NCI-H524 treated with DMSO at 0.1 percent for 48 hours (cell line): ENCODE data around the gene STOX1.
"Not testable (repeated sequence)": the region's sequence is repeated elsewhere in the genome, so short reads cannot be mapped to it uniquely, and the experiment has no call there.

Source experiments
- DNase-seq: peaks from one replicate; lab custom pipeline; 2025; lab: John Stamatoyannopoulos, UW

STOX1 gene, protein sequence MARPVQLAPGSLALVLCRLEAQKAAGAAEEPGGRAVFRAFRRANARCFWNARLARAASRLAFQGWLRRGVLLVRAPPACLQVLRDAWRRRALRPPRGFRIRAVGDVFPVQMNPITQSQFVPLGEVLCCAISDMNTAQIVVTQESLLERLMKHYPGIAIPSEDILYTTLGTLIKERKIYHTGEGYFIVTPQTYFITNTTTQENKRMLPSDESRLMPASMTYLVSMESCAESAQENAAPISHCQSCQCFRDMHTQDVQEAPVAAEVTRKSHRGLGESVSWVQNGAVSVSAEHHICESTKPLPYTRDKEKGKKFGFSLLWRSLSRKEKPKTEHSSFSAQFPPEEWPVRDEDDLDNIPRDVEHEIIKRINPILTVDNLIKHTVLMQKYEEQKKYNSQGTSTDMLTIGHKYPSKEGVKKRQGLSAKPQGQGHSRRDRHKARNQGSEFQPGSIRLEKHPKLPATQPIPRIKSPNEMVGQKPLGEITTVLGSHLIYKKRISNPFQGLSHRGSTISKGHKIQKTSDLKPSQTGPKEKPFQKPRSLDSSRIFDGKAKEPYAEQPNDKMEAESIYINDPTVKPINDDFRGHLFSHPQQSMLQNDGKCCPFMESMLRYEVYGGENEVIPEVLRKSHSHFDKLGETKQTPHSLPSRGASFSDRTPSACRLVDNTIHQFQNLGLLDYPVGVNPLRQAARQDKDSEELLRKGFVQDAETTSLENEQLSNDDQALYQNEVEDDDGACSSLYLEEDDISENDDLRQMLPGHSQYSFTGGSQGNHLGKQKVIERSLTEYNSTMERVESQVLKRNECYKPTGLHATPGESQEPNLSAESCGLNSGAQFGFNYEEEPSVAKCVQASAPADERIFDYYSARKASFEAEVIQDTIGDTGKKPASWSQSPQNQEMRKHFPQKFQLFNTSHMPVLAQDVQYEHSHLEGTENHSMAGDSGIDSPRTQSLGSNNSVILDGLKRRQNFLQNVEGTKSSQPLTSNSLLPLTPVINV

DNA sequence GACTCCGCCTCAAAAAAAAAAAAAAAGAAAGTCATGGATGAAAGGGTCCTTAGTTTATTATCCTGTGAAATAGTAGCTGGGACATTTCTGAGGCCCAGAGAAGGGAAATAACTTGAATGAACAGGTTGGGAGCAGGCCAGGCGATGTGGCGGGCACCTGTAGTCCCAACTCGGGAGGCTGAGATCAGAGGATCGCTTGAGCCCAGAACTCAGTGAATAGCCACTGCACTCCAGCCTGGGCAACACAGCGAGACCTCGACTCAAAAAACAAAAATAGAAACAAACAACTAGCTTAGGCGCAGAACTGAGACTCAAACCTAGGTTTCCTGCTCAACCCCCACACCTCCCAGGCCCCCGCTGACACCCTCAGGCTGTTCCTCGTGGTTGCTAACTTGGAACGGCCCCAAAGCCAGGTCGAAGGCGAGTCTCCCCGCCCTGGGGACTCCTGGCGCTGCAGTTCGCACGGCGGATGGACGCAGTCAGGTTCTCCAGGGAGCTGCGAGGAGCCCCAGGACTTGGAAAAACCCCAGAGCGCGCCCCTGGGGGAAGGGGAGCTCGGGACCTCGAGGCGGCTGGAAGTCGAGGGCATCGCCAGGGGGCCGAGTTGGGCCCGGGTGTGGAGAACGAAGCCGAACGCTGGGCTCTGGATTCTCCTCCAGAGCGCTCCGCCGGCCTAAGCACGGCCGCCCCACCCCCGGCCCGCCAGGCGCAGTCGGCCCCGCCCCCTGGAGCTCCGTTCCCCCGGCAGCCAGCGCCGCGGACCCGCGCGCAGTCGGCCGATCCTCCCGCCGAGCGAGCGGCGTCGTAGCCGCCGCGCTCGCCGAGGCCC, at the start of gene STOX1:
TSS of gene STOX1 (plus strand) at position 768 of the 828 bp plus-strand sequence. CDS start 93 bp downstream, outside the sequence.
- no peak for DNase-seq

DNA sequence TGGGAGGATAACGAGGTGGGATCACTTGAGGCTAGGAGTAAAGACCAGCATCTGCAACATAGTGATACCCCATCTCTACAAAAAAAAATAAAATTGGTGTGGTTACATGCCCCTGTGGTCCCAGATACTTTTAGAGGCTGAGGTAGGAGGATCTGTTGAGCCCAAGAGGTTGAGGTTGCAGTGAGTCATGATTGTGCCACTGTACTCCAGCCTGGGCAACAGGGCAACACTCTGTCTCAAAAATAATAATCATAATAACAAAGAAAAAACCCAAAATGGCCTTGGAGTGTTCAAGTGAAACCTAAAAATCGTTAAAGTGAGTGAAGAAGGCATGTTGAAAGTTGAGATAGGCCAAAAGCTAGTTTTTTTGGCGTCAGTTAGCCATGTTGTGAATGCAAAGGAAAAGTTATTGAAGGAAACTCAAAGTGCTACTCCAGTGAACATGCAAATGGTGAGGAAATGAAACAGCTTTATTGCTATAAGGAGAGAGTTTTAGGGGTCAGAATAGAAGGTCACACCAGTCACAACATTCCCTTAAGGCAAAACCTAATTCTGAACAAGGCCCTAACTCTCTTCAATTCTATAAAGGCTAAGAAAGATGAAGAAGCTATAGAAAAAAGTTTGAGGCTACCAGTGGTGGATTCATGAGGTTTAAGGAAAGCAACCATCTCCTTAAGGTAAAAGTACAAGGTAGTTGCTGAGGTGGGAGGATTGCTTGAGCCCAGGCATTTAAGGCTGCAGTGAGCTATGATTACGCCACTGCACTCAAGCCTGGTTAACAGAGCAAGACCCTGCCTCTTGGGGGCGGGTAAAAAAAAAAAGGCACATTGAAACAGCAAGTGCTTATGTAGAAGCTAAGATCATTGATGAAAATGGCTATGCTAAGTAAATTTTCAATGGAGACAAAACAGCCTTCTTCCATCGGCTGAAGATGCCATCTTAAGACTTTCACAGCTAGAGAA, 45.4 kb upstream of the STOX1 start:
- DNase-seq: no peak

DNA sequence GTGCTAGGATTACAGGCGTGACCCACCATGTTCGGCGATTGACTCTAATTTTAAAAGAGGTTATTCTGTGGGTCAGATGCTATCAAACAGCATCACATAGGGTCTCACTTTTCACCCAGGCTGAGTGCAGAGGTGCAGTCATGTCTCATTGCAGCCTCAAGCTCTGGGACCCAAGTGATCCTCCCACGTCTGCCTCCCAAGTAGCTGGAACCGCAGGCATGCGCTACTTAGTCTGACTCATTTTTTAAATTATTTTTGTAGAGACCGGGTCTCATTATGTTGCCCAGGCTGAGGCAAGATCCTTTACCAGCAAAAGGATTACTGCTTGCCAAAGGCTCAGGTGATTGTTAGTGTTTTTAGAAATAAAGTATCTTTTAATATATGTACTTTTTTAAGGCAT, 42.9 kb upstream of the STOX1 start:
- DNase-seq: no peak

DNA sequence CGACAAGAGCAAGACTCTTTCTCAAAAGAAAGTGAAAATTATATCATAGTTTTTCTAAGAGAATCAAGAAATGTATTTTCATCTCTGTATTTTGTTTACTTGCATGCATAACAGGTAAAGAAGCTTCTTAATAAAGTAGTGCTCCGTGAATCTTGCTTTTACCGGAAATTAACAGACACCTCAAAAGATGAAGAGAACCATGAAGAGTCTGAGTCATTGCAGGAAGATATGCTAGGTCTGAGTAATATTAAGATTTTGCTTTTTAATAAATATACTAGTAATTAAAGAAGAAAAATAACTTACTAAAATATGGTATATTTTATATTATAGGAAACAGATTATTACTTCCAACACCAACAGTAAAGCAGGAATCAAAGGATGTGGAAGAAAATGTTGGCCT, 39.5 kb upstream of the STOX1 start:
- DNase-seq: no peak

DNA sequence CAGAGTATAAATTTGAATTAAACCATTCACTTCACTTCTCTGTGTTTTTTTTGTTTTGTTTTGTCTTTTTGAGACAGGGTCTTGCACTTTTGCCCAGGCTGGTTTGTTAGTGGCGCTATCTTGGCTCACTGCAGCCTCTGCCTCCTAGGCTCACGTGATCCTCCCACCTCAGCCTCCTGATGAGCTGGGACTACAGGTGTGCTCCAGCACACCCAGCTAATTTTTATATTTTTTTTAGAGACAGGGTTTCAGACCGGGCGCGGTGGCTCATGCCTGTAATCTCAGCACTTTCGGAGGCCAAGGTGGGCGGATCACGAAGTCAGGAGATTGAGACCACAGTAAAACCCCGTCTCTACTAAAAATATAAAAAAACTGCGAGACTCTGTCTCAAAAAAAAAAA, 36.9 kb upstream of the STOX1 start:
- no peak for DNase-seq

DNA sequence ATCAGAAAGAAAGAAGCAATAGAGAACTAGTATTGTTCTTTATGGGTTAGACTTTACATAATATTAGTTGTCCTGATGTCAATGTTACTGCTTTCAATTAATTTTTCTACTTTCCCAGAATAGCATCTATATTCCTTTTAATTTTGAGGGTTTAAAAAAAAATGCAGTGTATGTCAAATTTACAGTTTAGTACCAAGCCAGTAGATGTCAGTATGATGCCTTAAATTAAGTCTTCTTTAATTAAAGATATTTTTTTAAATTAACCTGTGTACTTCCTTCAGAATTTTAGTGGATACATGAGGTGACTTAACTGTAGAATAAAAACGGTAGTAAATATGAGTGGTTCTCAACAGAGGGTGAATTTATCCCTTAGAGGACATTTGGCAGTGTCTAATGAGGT, 35.2 kb upstream of the STOX1 start:
- no peak for DNase-seq

DNA sequence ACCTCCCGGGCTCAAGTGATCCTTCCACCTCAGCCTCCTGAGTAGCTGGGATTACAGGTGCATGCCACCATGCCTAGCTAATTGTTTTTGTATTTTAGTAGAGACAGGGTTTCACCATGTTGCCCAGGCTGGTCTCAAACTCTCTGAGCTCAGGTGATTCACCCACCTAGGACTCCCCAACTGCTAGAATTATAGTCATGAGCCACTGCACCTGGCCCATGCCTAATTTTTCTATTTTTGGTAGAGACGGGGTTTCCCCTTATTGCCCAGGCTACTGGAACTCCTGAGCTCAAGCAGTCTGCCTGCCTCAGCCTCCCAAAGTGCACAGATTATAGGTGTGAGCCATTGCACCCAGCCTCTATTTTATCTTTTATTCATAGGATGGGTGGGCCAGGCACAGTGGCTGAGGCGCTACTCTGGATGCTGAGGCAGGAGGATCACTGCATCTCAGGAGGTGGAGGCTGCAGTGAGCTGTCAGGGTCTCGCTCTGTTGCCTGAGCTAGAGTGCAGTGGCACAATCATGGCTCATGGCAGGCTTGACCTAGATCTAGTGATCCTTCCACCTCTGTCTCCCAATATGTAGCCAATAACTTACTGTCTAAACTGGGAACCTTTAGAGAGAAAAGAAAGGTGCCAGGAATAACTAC, 31.3 kb upstream of the STOX1 start:
- DNase-seq: no peak

DNA sequence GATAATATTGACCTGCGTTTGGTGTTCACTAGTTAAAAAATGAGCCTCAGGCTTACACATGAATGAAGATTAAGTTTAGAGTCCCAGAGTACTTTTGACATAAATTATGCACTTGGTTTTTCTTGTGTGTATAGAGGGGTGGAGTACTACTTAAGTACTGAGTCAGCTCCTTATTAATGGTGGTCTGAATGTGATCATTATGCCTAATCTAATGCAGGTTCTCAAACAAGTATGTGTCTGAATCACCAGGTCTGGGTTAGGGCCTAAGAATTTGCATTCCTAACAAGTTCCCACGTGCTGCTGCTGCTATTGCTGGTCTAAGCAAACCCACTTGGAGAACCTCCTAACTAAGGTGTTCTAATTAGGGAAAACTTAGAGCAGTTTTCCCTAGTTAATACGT, 30.7 kb upstream of the STOX1 start:
- no peak for DNase-seq

DNA sequence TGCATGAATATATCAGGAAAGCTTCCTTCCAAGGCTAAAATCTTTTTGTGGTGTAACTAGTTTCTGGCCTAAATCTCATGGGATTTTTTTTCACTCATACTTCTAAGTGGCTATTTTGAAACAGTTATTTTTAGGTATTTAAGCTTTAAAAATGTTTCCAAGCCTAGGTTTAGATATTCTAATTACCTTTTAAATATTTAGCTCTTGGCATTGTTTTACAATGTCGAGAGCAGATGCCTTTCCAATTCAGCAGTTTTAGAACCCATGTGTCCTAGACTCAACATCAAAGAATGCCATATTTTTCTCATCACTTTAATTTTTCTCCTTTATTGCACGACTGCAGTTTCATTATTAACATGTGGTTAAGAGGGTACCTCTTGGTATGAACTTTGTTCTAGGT, 27.1 kb upstream of the STOX1 start:
- no peak for DNase-seq

DNA sequence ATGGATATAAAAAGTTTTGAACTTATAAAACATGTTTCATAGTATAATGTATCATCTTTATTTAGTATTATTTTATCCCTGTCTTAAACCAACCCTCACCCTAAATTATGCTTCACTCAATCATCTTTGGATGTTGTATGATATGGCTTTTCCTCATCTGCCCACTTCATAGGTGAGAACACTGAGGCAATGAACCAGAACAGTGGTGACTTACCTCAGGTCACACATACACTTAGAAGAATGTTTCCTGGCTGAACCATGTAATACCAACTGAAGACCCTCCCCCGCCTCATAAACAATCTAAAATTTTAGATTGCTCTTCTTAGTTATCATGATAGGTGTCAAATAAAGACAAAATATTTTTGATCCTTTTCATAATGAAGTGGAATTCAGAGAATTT, 22.6 kb upstream of the STOX1 start:
- DNase-seq: no peak

DNA sequence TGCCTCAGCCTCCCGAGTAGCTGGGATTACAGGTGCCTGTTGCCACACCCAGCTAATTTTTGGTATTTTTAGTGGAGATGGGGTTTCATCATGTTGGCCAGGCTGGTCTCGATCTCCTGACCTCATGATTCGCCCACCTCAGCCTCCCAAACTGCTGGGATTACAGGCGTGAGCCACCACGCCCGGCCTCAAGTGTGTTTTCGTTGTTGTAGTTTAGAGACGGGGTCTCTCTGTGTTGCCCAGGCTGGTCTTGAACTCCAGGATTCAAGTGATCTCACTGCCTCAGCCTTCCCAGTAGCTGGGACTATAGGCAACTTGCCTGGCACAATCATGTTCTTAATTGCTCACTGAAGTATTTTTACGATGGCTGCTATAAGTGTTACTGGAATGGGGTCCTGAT, 16.5 kb upstream of the STOX1 start:
- DNase-seq: not testable (repeated sequence)

DNA sequence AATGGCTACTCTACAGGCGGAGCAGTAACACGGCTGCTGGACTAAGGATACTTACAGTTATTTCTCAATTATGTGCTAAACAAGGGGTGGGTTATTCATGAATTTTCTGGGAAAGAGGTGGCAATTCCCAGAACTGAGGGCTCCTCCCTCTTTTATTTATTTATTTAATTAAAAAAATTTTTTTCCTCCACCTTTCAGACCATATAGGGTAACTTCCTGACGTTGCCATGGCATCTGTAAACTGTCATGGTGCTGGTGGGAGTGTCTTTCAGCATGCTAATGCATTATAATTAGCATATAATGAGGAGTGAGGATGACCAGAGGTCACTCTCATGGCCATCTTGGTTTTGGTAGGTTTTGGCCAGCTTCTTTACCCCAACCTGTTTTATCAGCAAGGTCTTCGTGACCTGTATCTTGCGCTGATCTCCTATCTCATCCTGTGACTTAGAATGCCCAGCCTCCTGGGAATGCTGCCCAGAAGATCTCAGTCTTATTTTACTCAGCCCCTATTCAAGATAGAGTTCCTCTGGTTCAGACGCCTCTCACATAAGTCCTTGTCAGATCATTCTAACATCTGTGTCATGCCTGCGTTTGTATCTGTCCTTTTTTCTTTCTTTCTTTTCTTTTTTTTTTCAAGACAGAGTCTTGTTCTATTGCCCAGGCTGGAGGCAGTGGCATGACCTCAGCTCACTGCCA, 15.9 kb upstream of the STOX1 start:
- DNase-seq: no peak

DNA sequence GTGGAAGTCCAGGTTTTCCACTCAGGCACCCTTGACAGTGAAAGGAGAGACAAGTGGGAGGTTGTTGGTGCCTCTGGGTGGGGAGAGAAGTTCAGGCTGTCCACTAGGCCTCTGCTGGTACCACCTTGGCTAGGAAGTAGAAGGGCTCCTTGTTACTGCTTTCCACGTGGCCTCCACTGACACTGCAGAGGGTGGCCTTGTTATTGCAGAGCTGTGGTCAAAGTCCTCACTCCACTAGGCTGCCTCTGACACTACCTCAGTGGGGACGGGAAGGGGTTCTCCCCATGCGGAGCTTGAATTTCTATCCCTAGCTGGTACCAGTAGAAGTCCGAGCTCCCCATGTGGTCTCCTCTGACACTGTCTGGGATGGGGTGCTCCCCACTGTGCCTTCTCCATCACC, 14.9 kb upstream of the STOX1 start:
- DNase-seq: no peak

DNA sequence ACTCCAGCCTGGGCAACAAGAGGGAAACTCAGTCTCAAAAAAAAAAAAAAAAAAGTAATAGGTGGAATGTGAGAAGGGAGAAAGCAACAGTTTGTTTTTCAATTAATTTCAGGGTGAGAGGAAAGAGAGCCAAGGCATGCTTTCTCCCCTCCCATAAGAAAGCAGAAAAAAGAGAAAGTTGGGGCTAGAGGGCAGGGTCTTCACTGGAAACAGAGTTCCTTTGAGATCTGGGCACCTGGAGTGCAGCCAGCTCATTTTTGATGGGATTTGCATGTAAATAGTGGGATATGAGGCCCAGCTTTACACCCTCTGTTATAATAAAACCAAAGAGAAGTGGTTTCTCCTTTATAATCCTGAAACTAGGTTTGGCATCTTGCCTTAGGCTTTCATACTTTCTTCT, 13.8 kb upstream of the STOX1 start:
- DNase-seq: no peak

DNA sequence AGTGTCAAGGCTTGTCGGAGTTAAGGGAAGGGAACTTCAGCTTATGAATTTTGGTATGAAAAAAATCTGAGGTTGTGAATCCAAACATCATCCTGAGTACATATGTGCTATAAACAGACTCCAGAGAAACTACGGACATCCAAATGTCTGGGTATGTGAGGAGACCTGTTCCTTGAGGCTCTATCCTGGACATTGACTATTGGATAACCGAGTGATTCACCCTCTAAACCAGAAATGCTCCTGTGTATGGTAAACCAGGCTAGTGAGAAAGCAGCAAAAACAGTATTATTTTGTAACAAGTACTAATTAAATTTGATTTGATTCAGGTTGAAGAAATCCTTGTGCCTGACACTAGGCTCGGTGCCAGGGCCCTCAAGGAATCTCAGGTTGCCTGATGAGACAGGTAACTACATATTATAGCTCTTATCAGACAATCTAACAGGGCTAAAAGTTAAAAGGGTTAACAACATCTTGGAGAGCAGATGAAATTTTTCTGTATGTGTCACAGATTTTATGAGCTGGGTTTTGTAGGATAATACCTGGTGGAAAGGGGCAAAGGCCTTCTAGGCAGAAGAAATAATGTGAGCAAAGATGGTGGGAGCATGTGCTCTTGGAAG, 10.4 kb upstream of the STOX1 start:
- no peak for DNase-seq

DNA sequence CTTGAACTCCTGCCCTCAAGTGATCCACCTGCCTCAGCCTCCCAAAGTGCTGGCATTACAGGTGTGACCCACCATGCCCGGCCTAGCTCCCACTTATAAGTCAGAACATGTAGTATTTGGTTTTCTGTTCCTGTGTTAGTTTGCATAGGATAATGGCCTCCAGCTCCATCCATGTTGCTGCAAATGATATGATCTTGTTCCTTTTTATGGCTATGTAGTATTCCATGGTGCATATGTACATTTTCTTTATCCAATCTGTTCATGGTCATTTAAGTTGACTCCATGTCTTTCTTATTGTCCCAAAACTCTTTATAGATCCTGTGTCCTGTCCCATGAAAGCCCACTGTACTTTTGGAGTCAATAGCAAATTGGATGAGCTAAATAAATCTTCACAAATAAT, 7.0 kb upstream of the STOX1 start:
- DNase-seq: not testable (repeated sequence)

DNA sequence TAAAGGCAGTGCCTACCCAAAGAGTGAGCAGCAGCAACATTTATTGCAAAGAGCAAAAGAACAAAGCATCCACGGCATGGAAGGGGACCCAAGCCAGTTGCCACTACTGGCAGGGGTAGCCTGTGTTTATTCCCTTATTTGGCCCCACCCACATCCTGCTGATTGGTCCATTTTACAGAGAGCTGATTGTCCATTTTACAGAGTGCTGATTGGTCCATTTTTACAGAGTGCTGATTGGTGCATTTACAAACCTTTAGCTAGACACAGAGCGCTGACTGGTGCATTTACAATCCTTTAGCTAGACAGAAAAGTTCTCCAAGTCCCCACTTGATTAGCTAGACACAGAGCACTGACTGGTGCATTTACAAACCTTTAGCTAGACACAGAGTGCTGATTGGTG, 4.7 kb upstream of the STOX1 start:
- DNase-seq: not testable (repeated sequence)

DNA sequence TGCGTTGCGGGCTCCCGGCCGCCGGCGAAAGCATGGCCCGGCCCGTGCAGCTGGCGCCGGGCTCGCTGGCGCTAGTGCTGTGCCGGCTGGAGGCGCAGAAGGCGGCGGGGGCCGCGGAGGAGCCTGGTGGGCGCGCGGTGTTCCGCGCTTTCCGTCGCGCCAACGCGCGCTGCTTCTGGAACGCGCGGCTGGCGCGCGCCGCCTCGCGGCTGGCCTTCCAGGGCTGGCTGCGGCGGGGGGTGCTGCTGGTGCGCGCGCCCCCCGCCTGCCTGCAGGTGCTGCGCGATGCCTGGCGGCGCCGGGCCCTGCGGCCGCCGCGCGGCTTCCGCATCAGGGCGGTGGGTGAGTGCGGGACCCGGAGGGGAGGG, 245 bp downstream of the STOX1 start:
- DNase-seq: not testable (repeated sequence)

DNA sequence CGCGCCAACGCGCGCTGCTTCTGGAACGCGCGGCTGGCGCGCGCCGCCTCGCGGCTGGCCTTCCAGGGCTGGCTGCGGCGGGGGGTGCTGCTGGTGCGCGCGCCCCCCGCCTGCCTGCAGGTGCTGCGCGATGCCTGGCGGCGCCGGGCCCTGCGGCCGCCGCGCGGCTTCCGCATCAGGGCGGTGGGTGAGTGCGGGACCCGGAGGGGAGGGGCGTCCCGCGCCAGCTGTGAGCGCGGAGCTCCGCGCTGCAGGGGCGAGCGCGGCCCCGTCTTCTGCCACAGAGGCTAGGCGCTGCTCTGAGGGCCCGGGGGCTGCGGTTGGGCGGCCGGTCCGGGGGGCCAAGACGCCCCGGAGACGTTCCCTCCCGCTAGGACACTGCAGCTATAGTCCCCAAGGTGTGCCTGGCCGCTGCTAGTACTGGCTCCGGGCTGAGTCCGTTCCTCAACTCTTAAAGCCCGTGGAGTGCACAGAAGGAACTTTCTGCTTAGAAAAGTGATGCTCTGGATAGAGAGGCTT, 811 bp downstream of the STOX1 start:
- DNase-seq: not testable (repeated sequence)
